Peyer's patch (tissue), 4 donors: ENCODE data around the gene EPB41L5. TPM values are rescaled to one million over a fixed set of nuclear protein-coding genes. Genes with fewer than 3 reads are reported as not detected.

Experiments used
- DNase-seq, 3 donors: peaks; one replicate each; pipeline ENCODE4 v3.0.0-alpha.2; 2017 to 2019
- H3K27ac ChIP-seq, 4 donors: fragments of 200-600 bp; sonication (generic); one replicate each; pipeline ENCODE4 v1.5.1; 2016 to 2019
- H3K27me3 ChIP-seq, 2 donors: fragments of 200-600 bp; sonication (generic); one replicate each; pipeline ENCODE4 v1.5.1; 2019
- H3K36me3 ChIP-seq, 3 donors: fragments of 200-600 bp; sonication (generic); one replicate each; pipeline ENCODE4 v1.5.1; 2016 to 2019
- H3K4me1 ChIP-seq, 4 donors: fragments of 200-600 bp; sonication (generic); one replicate each; pipeline ENCODE4 v1.5.1; 2016 to 2019
- H3K4me3 ChIP-seq, 4 donors: fragments of 200-600 bp; sonication (generic); 1 replicate in 3 of 4; 2 replicates in 1 of 4; pipeline ENCODE4 v1.5.1; 2016 to 2019; ENCODE audit warnings: mild to moderate bottlenecking in 1 of 4
- H3K9me3 ChIP-seq, 4 donors: fragments of 200-600 bp; sonication (generic); one replicate each; pipeline ENCODE4 v1.5.1; 2016 to 2019; ENCODE audit warnings: mild to moderate bottlenecking in 1 of 4
- CTCF ChIP-seq, 6 experiments: fragments of 450-650 bp in 4 of 6; fragments of 200-600 bp in 2 of 6; sonication (generic) in 1 of 6; IDR thresholded peaks; one replicate each; pipeline ENCODE4 v1.5.1; 2017 to 2019; ENCODE audit warnings: antibody characterized with exemption in 6 of 6, mild to moderate bottlenecking in 3 of 6, moderate library complexity in 1 of 6
- POLR2A ChIP-seq, 2 donors: fragments of 450-650 bp; IDR thresholded peaks; one replicate each; pipeline ENCODE4 v1.5.1; 2017; ENCODE audit warnings: antibody characterized with exemption in 2 of 2, mild to moderate bottlenecking in 2 of 2, moderate library complexity in 2 of 2
- total RNA-seq, 4 donors: library from RNA; depleted of rRNA; stranded (reverse); fragments of >200 nt; gene quantifications; one replicate each; pipeline ENCODE4 v1.1.0, GENCODE V29; 2016

Gene EPB41L5
- total RNA-seq, 4 donors from 2014 or later, result 21.5 to 52.9 (median 41.4) TPM

GRCh38 chr2:120108049-120108448 is 95.2 kb downstream of the EPB41L5 start:
- Histone ChIP-seq H3K4me1 (peaks cover 0 to 7% (median 0%) of the 10 kb centered on the region in 4 donors), H3K4me3 (no peak overlapping the region), H3K27ac (no peak overlapping the region), H3K36me3 (peaks cover 0 to 13% (median 0%) of the 10 kb centered on the region in 3 donors), H3K9me3 (no peaks in the 10 kb centered on the region), H3K27me3 (no peaks in the 10 kb centered on the region)
- no peak for TF ChIP-seq POLR2A (IDR thresholded peaks at IDR 0.05)
- no peak for DNase-seq

- H3K4me3 ChIP-seq, result no peak overlapping the region
- H3K27me3 ChIP-seq, result no peaks in the 10 kb centered on the region
- no peak for DNase-seq
- no peak overlapping the region for H3K27ac ChIP-seq
- H3K9me3 ChIP-seq, result no peaks in the 10 kb centered on the region
- peaks cover 0 to 7% (median 0%) of the 10 kb centered on the region in 4 donors for H3K4me1 ChIP-seq
- no peak for TF ChIP-seq POLR2A (IDR thresholded peaks at IDR 0.05)
- TF ChIP-seq CTCF (IDR thresholded peaks at IDR 0.05), result no peak
- peaks cover 0 to 8% (median 0%) of the 10 kb centered on the region in 3 donors for H3K36me3 ChIP-seq
Observed at GRCh38 chr2:120108749-120109148, 95.9 kb downstream of the EPB41L5 start.

- Histone ChIP-seq H3K9me3 (no peaks in the 10 kb centered on the region), H3K27me3 (no peaks in the 10 kb centered on the region), H3K27ac (peak overlapping the region in 1 of 4 donors; percentile 32), H3K4me1 (peaks cover 0 to 7% (median 0%) of the 10 kb centered on the region in 4 donors), H3K4me3 (no peak overlapping the region), H3K36me3 (peaks cover 0 to 2% (median 0%) of the 10 kb centered on the region in 3 donors)
- peak in 5 of 6 experiments; percentile 7 to 44 (median 42) for TF ChIP-seq CTCF (IDR thresholded peaks at IDR 0.05)
- TF ChIP-seq POLR2A (IDR thresholded peaks at IDR 0.05), result no peak
- no peak for DNase-seq
Observed at GRCh38 chr2:120109186-120110061, 96.5 kb downstream of the EPB41L5 start.

GRCh38 chr2:120110062-120110362 is 97.1 kb downstream of the EPB41L5 start:
- no peak for DNase-seq
- Histone ChIP-seq H3K36me3 (no peaks in the 10 kb centered on the region), H3K27me3 (no peaks in the 10 kb centered on the region), H3K4me3 (no peak overlapping the region), H3K9me3 (no peaks in the 10 kb centered on the region), H3K27ac (no peak overlapping the region), H3K4me1 (peaks cover 0 to 7% (median 0%) of the 10 kb centered on the region in 4 donors)
- TF ChIP-seq POLR2A (IDR thresholded peaks at IDR 0.05), result no peak
- TF ChIP-seq CTCF (IDR thresholded peaks at IDR 0.05), result peak in 1 of 6 experiments; percentile 2

- no peaks in the 10 kb centered on the region for H3K36me3 ChIP-seq
- H3K4me3 ChIP-seq, result no peak overlapping the region
- H3K9me3 ChIP-seq, result no peaks in the 10 kb centered on the region
- H3K27ac ChIP-seq, result no peak overlapping the region
- no peak for TF ChIP-seq POLR2A (IDR thresholded peaks at IDR 0.05)
- TF ChIP-seq CTCF (IDR thresholded peaks at IDR 0.05), result no peak
- H3K4me1 ChIP-seq, result peaks cover 0 to 7% (median 0%) of the 10 kb centered on the region in 4 donors
- H3K27me3 ChIP-seq, result no peaks in the 10 kb centered on the region
- DNase-seq, result no peak
Observed at GRCh38 chr2:120110507-120110906, 97.6 kb downstream of the EPB41L5 start.

- TF ChIP-seq POLR2A (IDR thresholded peaks at IDR 0.05) (no peak), CTCF (IDR thresholded peaks at IDR 0.05) (no peak)
- Histone ChIP-seq H3K27me3 (no peaks in the 10 kb centered on the region), H3K9me3 (no peaks in the 10 kb centered on the region), H3K36me3 (no peaks in the 10 kb centered on the region), H3K4me3 (no peak overlapping the region), H3K27ac (no peak overlapping the region), H3K4me1 (peaks cover 0 to 7% (median 0%) of the 10 kb centered on the region in 4 donors)
- DNase-seq, result no peak
Observed at GRCh38 chr2:120111193-120111592, 98.3 kb downstream of the EPB41L5 start.
